NCI-H510A treated with DMSO at 0.1 percent for 48 hours (cell line): ENCODE results near the gene MXRA7.
"Not testable (repeated sequence)": the region's sequence is repeated elsewhere in the genome, so short reads cannot be mapped to it uniquely, and the experiment has no call there.

Experiments used
- DNase-seq: peaks from one replicate; lab custom pipeline; 2025; lab: John Stamatoyannopoulos, UW

The MXRA7 gene

DNA sequence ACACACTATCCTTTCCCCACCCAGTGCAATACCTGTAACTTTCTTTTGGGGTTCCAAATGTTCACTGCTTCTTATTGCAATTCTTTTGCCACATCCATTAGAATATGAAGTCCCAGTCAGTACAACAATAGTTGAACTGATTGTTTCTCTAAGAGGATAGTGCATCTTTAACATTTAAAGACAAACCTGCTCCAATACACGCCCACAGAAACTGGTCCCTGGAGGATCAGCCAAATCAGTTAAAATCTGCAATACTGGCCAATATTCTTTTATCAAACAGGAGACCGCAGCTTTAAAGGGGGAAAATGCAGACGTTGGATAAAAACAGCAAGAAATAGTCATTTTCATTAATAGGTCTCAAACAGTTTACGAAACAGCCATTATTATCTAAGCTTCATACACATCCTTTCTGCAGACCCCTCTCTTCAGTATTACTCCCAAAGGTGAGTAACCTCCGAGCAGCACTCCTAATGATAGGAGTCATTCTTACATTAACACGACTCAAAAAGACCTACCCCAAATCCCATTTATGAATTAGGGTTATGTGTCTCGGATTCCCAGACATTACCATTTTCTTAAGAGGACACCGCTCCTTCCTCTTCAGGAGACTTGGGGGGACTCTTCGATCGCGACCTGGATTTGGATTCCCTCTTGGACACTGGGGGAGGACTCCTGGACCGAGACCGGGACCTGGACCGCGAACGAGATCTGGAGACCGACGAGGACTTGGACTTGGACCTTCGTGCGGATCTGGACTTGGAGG is 25.0 kb upstream of the MXRA7 start:
- no peak for DNase-seq

DNA sequence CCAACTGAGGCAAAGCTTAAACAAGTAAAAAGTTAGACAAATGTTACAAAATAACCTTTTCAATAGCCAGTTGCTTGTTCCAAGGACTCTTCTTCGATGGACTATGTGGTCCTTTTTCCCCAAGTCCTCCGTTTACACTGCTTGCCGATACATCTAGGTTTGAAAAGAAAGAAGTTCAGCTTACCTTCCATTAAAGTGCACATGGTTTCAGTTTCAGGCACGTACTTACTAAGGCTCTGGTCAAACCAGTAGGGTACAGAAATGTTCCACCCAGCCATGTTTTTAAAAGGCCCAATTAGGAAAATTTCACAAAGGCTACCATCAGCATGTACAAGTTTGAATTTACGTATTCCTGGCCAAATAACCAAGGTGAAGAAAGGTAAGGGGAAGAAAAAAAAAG is 24.2 kb upstream of the MXRA7 start:
- DNase-seq, result no peak

DNA sequence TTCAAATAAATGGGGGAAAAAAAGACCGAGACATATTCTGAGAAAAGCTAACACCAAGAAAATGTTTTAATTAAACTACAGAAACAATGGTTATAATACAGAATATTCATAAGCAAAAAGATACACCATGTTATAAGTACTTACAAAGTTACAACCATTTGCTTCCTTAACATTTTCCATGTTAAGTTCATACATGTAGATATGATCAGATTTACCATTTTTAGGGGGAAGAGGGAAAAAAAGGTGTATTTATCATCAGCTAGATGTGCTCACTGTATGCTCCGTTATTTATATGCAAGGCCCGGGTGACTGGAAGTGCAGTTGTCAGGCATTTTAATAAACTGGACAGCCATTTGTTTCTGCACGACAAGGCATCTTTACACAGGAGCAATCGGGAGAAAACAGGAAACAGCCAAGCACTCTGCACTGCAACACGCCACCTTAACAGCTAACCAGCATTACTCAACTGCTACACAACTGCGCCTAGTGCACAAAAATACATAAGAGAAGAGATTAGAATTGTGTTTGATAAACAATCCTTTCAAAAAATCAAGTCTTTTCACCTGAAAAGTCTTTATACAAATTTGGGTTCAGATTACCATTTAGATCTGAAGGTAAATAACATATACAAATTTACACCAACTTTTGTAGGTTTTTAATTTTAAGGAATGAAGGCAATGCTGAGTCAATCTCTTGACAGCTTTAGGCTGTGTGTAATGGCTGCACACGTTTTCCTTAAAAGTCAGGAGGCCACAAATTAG is 23.5 kb upstream of the MXRA7 start:
- no peak for DNase-seq

DNA sequence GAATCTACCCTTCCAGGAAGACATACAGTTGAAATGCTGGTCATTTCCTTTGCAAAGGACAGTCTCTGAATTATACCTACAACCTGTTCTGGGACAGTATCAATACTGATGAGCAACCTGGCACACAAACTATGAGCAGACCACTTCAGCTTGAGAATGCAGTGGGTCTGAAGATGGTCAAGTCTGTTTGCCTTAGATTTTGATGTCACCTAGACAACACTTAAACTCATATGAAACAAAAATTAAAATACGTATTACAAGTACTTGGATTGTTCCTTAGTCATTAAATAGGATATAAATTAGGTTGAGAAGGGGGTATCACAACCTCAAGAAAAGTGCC is 22.8 kb upstream of the MXRA7 start:
- DNase-seq, result no peak

DNA sequence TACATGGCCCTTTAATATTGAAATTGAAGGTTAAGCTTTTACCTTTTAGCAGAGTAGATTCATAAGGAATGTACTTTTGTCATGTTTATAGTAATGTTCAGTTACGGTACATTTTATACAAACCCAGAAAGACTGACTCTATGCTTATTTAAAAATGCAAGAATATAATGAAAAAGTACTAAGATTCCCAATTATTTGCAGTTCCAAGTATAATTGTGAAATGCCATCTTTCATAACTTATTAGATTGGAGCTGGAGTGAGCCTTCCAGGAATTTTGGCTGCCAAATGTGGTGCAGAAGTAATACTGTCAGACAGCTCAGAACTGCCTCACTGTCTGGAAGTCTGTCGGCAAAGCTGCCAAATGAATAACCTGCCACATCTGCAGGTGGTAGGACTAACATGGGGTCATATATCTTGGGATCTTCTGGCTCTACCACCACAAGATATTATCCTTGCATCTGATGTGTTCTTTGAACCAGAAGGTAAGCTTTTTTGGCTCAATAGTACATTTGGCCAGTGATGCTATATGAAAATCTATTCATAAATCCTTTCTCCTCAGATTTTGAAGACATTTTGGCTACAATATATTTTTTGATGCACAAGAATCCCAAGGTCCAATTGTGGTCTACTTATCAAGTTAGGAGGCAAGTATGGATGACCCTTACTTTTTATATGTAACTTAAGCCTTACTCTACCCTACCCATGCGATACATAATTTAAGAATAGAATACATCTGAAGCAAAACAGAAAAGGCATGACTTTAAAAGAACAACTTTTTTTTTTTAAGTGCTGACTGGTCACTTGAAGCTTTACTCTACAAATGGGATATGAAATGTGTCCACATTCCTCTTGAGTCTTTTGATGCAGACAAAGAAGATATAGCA is 22.2 kb upstream of the MXRA7 start:
- DNase-seq, result no peak

DNA sequence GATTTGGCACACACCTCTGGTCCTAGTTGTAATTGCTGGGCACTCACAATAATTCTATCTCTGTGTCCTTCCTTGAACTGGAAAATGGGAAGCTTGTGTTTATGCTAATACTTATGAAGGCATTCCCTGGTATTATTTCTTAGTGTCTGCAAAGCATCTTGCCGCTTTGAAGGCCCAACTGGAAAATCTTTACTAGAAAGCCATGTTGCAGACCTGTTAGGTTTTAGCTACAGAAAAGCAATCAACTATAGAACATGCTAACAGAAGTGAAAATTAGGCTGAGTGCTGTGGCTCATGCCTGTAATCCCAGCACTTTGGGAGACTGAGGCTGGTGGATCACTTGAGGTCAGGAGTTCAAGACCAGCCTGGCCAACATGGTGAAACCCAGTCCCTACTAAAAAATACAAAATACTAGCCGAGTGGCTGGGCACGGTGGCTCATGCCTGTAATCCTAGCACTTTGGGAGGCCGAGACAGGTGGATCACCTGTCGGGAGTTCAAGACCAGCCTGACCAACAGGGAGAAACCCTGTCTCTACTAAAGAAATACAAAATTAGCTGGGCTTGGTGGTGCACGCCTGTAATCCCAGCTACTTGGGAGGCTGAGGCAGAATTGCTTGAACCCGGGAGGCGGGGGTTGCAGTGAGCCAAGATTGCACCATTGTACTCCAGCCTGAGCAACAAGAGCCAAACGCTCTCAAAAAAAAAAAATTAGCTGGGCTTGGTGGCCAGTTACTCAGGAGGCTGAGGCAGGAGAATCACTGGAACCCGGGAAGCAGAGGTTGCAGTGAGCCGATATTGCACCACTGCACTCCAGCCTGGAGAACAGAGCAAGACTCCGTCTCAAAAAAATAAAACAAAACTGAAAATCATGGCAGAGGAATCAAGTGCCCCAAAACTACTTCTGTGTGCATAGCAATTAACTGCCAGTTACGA is 21.3 kb upstream of the MXRA7 start:
- DNase-seq, result not testable (repeated sequence)

DNA sequence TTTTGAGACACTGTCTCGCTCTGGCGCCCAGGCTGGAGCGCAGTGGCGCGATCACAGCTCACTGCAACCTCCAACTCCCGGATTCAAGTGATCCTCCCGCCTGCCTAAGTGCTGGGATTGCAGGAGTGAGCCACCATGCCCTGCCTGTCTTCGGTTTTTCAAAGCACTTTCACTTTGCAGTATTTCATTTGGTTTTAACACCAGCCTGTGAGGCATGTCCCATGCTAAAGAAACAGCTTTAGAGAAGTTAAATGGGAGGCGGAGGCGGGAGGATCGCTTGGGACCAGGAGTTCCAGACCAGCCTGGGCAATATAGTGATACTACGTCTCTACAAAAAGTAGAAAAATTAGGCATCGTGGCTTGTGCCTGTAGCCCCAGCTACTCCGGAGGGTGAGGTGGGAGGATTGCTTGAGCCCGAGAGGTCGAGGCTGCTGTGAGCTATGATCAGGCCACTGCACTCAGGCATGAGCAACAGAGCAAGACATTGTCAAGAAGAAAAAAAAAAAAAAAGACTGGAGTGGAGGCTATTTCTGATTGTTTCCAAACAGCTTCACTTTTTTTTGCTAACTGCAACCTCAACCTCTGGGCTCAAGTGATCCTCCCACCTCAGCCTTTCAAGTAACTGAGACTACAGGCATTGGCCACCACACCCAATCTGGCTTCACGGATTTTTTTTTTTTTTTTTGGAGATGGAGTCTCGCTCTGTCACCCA is 17.1 kb upstream of the MXRA7 start:
- DNase-seq, result no peak

DNA sequence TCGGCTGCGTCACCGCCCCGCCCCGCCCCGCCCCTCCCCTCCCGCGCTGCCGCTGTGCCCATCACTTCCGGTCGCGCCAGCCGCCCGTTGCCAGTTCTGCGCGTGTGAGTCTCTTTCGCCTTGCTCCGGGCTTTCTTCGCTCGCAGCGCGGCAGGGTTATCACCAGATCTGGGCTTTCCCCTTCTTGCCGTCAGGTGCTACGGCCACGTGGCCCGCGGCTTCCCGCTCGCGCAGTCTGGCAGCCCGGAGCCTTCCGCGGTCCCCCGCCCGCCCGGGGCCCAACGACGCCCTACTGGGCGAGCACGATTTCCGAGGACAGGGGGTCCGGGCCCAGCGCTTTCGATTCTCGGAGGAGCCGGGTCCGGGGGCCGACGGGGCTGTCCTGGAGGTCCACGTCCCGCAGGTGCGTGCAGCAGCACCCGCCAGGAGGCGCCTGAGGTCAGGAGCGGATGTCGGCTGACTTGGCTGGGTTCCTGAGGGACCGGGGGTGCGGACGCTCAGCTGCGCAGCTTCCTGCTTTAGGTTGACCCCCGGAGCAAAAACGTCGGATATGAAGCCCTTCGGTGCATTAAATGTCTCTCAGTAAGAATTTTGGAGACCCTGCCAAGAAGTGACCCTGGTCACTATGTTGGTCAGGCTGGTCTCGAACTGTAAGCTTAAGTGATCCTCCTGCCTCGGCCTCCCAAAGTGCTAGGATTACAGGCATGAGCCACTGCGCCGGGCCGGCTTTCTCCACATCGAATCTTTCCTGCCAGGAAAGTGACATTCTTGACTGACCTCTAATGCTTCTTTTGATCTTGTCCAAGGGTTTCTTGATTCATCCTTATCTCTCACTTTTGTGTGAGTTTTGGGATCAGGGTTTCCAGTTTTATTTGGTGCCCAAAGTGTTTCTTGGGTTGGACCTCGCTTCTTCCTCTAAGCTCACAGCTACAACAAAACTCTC is 16.3 kb upstream of the MXRA7 start, which contains the start of gene METTL23:
TSS of gene METTL23 (plus strand) at position 64 of the 943 bp plus-strand sequence. CDS start 2,872 bp downstream, outside the sequence.
- peak; percentile 58 for DNase-seq

DNA sequence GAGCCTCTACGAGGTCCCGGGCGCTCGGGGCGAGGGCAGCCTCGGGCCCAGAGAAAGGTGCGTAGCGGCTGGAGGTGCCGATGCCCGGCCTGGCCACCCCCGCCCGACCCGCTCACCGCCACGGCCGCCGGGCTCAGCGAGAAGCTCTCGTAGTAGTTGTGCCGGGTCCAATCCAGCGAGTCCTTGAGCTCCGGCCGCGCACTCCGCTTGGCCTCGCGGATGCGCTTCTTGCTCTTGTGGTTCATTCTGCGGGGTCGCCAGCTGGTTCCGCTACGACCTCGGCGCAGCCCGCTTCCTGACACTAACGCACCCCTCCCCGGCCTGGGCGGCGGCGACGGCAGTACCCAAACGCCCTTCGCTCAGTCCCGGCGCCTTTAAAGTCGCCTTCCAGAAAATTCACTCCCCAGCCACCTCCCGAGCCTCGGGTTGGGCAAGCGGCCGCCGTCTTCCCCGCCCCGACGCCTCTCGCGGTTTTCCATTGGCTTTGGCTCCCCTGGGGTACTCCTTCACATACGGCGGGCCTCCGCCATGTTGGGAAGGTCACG is 15.5 kb upstream of the MXRA7 start, which contains the start of gene JMJD6:
TSS of gene JMJD6 (minus strand) at position 376 of the 545 bp plus-strand sequence. CDS start at position 245, 131 bp downstream.
- DNase-seq, result peak; percentile 97

DNA sequence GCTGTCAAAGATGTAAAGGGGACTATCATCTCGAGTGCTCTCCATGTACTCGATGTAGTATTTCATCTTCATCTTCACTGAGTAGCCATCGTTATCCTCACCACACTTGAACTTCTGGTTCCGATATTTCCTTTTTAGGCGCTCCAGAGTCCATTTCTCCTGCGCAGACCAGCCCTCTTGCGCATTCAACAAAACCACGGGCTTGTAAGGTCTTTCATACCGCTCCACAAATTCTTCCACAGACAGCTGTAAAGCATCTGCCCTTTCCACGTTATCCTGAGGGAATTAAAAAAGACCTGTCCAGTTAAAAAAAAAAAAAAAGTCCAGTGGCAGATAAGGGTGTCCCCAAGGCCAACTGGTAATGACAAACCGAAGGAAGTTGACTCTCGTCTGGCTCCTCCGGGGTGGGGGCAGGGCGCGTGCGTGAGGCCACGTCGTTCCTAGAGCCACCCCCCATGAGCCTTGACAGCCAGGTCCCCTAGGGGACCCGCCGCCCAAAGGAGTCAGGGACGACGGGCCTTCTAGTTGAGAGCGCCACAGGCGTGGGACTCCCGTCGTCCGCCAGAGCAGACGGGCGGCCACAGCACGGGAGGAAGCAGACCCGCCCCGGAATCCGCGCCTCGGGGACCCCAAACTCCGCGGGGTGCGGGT is 14.9 kb upstream of the MXRA7 start:
- no peak for DNase-seq

DNA sequence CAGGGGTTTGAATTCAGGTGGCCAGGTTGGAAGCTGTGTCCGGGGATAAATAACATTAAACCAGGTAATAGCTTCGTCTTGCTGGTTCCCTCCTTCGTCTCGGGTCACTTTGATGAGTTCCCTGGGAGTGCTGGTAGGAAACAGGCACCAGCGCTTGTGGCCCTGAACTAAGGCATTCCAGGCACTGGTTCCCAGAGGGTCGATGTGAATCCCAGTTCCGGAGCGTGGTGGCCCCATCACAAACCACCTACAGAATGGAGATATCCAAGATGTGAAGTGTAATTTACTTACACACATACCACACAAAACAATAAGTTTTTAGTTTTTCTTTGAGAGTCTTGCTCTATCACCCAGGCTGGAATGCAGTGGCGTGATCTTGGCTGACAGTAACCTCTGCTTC is 13.0 kb upstream of the MXRA7 start:
- no peak for DNase-seq

DNA sequence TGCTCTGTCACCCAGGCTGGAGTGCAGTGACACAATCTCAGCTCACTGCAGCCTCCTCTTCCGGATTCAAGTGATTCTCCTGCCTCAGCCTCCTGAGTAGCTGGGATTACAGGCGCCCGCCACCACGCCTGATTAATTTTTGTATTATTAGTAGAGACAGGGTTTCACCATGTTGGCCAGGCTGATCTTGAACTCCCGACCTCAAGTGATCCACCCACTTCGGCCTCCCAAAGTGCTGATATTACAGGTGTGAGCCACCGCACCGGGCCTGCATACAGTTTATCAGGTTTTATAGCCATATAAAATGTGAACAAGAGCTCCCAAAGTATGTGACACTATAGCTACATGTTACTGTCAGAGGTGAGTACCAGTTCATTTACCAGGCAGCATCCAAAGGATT is 12.2 kb upstream of the MXRA7 start:
- DNase-seq, result not testable (repeated sequence)

DNA sequence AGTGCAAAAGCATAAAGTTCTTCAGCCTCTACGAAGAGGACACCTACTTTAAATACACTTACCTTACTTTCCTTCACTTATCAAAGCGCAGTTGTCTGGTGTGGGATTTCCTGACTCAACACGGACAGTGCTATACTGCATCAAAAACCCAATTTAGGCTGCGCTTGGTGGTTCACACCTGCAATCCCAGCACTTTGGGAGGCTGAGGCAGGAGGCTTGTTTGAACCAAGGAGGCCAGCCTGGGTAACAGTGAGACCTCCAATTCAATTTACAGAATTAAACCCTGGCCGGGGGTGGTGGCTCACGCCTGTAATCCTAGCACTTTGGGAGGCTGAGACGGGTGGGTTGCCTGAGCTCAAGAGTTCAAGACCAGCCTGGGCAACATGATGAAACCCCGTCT is 11.5 kb upstream of the MXRA7 start:
- DNase-seq, result no peak

DNA sequence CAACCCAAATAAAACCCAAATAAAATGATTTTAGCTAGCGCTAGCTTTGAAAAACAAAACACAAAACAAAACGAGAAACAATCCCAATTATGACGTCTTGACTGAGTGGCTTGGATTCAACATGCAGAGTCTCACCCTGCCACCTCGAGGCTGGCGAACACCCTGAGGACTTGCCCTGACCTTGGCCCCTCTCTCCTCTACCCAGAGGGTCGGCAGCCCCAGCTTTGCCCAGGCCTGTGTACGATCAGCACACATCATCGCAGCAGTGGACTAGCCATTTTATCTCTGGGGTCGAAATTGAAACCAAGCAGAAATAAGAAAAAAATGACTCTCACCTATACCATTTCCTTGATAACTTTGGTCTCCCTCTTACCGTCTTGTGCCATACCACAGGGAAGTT is 10.7 kb upstream of the MXRA7 start:
- no peak for DNase-seq

DNA sequence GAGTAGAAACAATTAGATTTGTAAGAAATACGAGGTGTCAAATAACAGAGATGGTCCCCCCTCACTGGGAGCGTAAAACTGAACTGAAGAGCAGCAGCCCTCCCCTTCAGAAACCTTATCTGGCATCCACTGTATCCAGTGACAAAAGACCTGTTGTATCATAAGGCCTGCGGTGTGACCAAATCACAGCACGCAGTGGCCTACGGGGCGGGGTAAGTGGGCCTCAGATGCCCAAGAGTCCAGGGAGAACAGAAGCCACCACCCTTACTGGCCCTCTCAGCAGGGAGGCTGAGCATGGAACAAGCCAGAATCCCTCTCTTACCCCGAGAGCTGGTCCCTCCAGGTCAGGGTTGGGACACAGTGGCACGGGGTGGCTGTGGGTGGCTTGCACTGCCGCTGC is 10.2 kb upstream of the MXRA7 start:
- no peak for DNase-seq

DNA sequence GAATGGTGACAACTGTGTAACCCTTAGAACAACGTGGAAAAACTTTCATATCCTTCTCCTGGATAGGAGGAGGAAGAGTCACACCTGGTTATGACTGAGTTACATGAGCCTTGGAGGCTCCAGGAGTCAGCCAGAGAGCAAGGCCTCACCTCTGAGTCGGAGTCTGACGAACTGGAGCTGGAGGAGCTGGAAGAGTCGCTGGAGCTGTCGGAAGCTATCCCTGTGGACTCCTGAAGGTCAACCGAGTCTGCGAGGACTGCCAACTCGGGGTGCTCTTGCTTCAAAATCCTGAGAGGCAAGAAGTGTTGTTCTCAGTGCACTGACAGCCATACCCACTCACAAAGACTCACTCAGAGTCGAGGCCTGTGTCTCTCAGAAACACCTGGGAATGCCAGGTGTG is 9.4 kb upstream of the MXRA7 start:
- no peak for DNase-seq

DNA sequence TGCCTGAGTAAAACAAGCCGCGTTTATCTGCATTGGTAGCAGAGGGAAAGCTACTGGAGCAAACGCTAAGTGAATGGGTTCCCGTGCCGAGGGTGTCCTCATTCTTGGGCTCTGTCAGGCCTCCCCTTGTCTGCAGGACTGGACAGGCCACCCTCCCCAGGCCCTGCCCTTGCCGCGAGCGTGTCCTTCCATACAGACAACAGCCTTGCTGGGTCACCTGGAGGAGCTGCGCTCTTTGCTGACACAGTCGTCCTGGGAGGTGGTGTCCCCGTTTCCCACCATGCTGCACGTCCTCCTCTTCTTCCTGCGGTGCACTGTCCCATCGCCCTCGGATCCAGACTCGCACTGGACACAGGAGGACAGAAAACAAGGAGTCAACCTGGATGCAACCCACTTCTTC is 7.8 kb upstream of the MXRA7 start:
- no peak for DNase-seq

DNA sequence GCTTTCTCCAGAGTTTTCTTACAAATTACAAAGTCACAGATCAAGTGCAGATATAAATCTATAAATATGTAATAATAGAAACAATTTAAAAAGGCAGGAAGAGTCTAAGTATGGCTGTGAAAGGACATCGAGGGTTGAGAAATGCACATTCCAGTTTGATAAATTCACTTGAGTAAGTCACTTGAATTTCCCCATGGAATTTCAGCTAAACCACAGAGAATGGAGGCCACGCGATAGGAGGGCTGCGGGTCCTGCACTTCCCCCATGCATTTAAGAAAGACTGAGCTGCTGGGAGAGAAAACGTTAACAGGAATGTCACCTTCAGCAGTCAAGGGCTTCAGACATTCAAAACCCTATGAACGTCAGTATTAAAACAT is 6.1 kb upstream of the MXRA7 start:
- DNase-seq, result no peak
